Neural cell (in vitro differentiated cells): ENCODE results near the gene TRPM2. TPM values are rescaled to one million over a fixed set of nuclear protein-coding genes. Genes with fewer than 3 reads are reported as not detected.

Source experiments
- H2AFZ ChIP-seq: fragments of 200-600, 300-800 bp; sonication (generic), shearing (Covaris generic); 2 replicates; pipeline ENCODE4 v1.6.0; 2014; ENCODE audit warnings: low read depth, mild to moderate bottlenecking, antibody characterized with exemption, low read length, moderate library complexity
- H3F3A ChIP-seq: fragments of 200-600 bp; shearing (Covaris generic); 2 replicates; pipeline ENCODE4 v1.6.1; 2016; ENCODE audit warnings: mild to moderate bottlenecking, moderate library complexity, mixed read lengths, antibody characterized with exemption, low read length; ENCODE audit not compliant: insufficient read depth, poor library complexity, severe bottlenecking
- H3K27ac ChIP-seq: fragments of 200-600, 300-800 bp; sonication (generic), shearing (Covaris generic); 2 replicates; pipeline ENCODE4 v1.5.1; 2014; ENCODE audit warnings: mild to moderate bottlenecking, low read length, moderate library complexity
- H3K27me3 ChIP-seq: fragments of 300-800, 200-600 bp; sonication (generic), shearing (Covaris generic); 2 replicates; pipeline ENCODE4 v1.6.0; 2014; ENCODE audit warnings: mild to moderate bottlenecking, low read depth, low read length, moderate library complexity; ENCODE audit not compliant: insufficient read depth
- H3K36me3 ChIP-seq: fragments of 300-800, 200-600 bp; sonication (generic), shearing (Covaris generic); 2 replicates; pipeline ENCODE4 v1.5.1; 2014; ENCODE audit warnings: mild to moderate bottlenecking, antibody characterized with exemption, low read length, moderate library complexity; ENCODE audit not compliant: insufficient read depth
- H3K4me2 ChIP-seq: fragments of 300-800, 200-600 bp; sonication (generic), shearing (Covaris generic); 2 replicates; pipeline ENCODE4 v1.6.0; 2014; ENCODE audit warnings: mild to moderate bottlenecking, low read length
- H3K4me3 ChIP-seq: fragments of 300-800, 200-600 bp; sonication (generic), shearing (Covaris generic); 2 replicates; pipeline ENCODE4 v1.5.1; 2014; ENCODE audit warnings: mild to moderate bottlenecking, low read length, moderate library complexity
- H3K79me2 ChIP-seq: fragments of 200-600 bp; shearing (Covaris generic); replicated peaks from 2 replicates; pipeline ENCODE4 v1.6.0; 2014; ENCODE audit warnings: mild to moderate bottlenecking, low read length, moderate library complexity; ENCODE audit not compliant: insufficient read depth
- H3K9ac ChIP-seq: fragments of 300-800, 200-600 bp; sonication (generic), shearing (Covaris generic); 2 replicates; pipeline ENCODE4 v1.6.1; 2016; ENCODE audit warnings: mild to moderate bottlenecking, low read length, mixed read lengths
- H3K9me2 ChIP-seq: fragments of 200-600 bp; shearing (Covaris generic); 2 replicates; pipeline ENCODE4 v1.6.1; 2016; ENCODE audit warnings: mild to moderate bottlenecking, low read length, mixed read lengths; ENCODE audit not compliant: insufficient read depth
- H3K9me3 ChIP-seq: fragments of 200-600, 300-800 bp; sonication (generic), shearing (Covaris generic); 2 replicates; pipeline ENCODE4 v1.6.1; 2016; ENCODE audit warnings: mild to moderate bottlenecking, mixed run types, low read length, moderate library complexity, mixed read lengths
- H4K20me1 ChIP-seq: fragments of 200-600 bp; shearing (Covaris generic); 2 replicates; pipeline ENCODE4 v1.6.1; 2016; ENCODE audit warnings: mild to moderate bottlenecking, mixed run types; ENCODE audit not compliant: insufficient read depth
- EP300 ChIP-seq: fragments of 450-650 bp; conservative IDR thresholded peaks from 2 replicates; pipeline ENCODE4 v1.6.1; 2014; ENCODE audit warnings: antibody characterized with exemption, mild to moderate bottlenecking, moderate library complexity; ENCODE audit not compliant: poor library complexity, severe bottlenecking
- EZH2 ChIP-seq: fragments of 200-600, 300-800 bp; shearing (Covaris generic), sonication (generic); IDR thresholded peaks from 2 replicates; pipeline ENCODE4 v1.6.1; 2014; ENCODE audit warnings: antibody characterized with exemption, low read length, borderline replicate concordance, mild to moderate bottlenecking; ENCODE audit not compliant: insufficient read depth, poor library complexity, severe bottlenecking
- MXI1 ChIP-seq: fragments of 450-650 bp; conservative IDR thresholded peaks from 2 replicates; pipeline ENCODE4 v1.6.1; 2014; ENCODE audit warnings: antibody characterized with exemption, mild to moderate bottlenecking; ENCODE audit not compliant: poor library complexity, severe bottlenecking
- POLR2AphosphoS5 ChIP-seq: IDR thresholded peaks from 2 replicates; pipeline ENCODE4 v1.6.1; 2012
- RAD21 ChIP-seq: fragments of 450-650 bp; conservative IDR thresholded peaks from 2 replicates; pipeline ENCODE4 v1.6.1; 2014; ENCODE audit warnings: antibody characterized with exemption, mild to moderate bottlenecking, moderate library complexity
- SMC3 ChIP-seq: fragments of 450-650 bp; conservative IDR thresholded peaks from 2 replicates; pipeline ENCODE4 v1.6.1; 2014; ENCODE audit warnings: antibody characterized with exemption, mild to moderate bottlenecking, moderate library complexity; ENCODE audit not compliant: poor library complexity
- TAF1 ChIP-seq: IDR thresholded peaks from 2 replicates; pipeline ENCODE4 v1.6.1; 2012; ENCODE audit warnings: low read depth
- polyA plus RNA-seq: library from polyadenylated mRNA; depleted of rRNA; stranded (reverse); fragments of >200 nt; gene quantifications from 2 replicates; pipeline ENCODE4 v1.2.3, GENCODE V29; 2014
- TF ChIP-seq, protein P1 (sequence below): fragments of 450-650 bp; IDR thresholded peaks from 2 replicates; pipeline ENCODE4 v1.5.1; 2014; ENCODE audit warnings: antibody characterized with exemption, mild to moderate bottlenecking, moderate library complexity; ENCODE audit not compliant: poor library complexity, severe bottlenecking
- TF ChIP-seq, protein P2 (sequence below): IDR thresholded peaks from 2 replicates; pipeline ENCODE4 v1.6.1; 2012; ENCODE audit warnings: borderline replicate concordance

The TRPM2 gene
- polyA plus RNA-seq, 1 donor from 2014 or later = 0.14 TPM

DNA sequence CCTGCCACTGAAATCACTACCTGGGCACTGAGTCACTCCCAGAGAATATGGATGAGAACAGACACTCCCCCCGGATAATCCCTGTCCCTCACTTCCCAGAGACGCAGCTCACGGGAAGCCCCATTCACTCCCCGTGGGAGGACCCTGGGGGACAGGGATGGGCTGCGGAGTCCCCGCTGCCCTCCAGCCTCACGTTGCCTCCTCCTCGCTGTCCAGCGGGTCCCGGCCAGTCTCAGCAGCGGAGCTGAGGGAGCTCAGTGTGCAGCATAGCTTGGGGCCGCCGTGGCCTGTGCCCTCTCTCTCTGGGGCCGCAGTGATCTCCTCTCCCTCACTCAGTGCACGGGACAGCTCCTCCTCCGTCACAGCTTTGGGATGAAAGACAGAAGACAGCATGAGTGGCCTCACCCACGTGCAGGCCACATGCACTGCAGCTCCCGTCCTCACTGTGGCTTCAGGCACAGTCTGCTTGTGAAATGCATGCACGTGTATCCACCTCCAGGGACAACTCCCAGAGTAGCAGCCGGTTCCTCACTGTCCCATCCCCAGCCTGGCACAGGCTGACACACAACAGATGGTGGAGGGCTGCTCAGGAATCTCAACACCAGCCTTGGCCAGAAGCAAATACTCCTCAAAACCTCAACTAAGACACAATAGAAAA is 21.6 kb upstream of the TRPM2 start:
- Histone ChIP-seq H3K9me2 (no peaks in the 10 kb centered on the region), H3K36me3 (no peaks in the 10 kb centered on the region), H3K79me2 (no peaks in the 10 kb centered on the region), H3F3A (no peaks in the 10 kb centered on the region), H3K27me3 (no peaks in the 10 kb centered on the region), H3K4me3 (no peak overlapping the region), H4K20me1 (no peaks in the 10 kb centered on the region), H3K27ac (no peak overlapping the region), H3K4me2 (no peak overlapping the region), H2AFZ (no peak overlapping the region), H3K9me3 (no peaks in the 10 kb centered on the region), H3K9ac (no peak overlapping the region)
- TF ChIP-seq TAF1 (no peak), EZH2 (no peak), MXI1 (no peak), SMC3 (no peak), RAD21 (no peak), POLR2AphosphoS5 (no peak), EP300 (no peak)
- TF ChIP-seq, protein P1, sequence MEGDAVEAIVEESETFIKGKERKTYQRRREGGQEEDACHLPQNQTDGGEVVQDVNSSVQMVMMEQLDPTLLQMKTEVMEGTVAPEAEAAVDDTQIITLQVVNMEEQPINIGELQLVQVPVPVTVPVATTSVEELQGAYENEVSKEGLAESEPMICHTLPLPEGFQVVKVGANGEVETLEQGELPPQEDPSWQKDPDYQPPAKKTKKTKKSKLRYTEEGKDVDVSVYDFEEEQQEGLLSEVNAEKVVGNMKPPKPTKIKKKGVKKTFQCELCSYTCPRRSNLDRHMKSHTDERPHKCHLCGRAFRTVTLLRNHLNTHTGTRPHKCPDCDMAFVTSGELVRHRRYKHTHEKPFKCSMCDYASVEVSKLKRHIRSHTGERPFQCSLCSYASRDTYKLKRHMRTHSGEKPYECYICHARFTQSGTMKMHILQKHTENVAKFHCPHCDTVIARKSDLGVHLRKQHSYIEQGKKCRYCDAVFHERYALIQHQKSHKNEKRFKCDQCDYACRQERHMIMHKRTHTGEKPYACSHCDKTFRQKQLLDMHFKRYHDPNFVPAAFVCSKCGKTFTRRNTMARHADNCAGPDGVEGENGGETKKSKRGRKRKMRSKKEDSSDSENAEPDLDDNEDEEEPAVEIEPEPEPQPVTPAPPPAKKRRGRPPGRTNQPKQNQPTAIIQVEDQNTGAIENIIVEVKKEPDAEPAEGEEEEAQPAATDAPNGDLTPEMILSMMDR = no peak
- TF ChIP-seq, protein P2, sequence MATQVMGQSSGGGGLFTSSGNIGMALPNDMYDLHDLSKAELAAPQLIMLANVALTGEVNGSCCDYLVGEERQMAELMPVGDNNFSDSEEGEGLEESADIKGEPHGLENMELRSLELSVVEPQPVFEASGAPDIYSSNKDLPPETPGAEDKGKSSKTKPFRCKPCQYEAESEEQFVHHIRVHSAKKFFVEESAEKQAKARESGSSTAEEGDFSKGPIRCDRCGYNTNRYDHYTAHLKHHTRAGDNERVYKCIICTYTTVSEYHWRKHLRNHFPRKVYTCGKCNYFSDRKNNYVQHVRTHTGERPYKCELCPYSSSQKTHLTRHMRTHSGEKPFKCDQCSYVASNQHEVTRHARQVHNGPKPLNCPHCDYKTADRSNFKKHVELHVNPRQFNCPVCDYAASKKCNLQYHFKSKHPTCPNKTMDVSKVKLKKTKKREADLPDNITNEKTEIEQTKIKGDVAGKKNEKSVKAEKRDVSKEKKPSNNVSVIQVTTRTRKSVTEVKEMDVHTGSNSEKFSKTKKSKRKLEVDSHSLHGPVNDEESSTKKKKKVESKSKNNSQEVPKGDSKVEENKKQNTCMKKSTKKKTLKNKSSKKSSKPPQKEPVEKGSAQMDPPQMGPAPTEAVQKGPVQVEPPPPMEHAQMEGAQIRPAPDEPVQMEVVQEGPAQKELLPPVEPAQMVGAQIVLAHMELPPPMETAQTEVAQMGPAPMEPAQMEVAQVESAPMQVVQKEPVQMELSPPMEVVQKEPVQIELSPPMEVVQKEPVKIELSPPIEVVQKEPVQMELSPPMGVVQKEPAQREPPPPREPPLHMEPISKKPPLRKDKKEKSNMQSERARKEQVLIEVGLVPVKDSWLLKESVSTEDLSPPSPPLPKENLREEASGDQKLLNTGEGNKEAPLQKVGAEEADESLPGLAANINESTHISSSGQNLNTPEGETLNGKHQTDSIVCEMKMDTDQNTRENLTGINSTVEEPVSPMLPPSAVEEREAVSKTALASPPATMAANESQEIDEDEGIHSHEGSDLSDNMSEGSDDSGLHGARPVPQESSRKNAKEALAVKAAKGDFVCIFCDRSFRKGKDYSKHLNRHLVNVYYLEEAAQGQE = no peak

DNA sequence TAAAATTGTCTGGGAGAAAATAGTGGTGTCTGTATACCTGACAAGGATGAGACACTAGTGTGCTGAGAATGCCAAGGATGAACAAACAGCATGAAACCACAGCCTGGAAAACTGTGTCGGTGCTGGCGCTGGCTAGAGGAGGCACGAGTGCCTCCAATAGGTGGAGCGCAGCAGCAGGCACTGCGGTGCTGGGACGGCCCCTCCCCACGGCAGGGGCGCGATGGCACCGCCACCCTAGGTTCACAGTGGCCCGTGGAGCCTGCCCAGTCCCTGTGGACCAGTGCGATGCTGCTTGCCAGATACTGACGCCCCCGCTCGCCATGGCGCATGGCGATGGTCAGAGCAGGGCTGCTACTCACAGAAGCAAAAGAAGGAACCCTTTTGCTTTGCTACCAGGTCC is 21.0 kb upstream of the TRPM2 start:
- no peaks in the 10 kb centered on the region for H3K27me3 ChIP-seq
- no peak overlapping the region for H3K9ac ChIP-seq
- H3F3A ChIP-seq = no peaks in the 10 kb centered on the region
- H4K20me1 ChIP-seq = no peaks in the 10 kb centered on the region
- no peaks in the 10 kb centered on the region for H3K79me2 ChIP-seq
- no peak overlapping the region for H3K4me3 ChIP-seq
- H3K4me2 ChIP-seq = no peak overlapping the region
- no peak overlapping the region for H3K27ac ChIP-seq
- TF ChIP-seq RAD21 (no peak), TAF1 (no peak), MXI1 (no peak), SMC3 (no peak), EP300 (no peak), EZH2 (no peak), POLR2AphosphoS5 (no peak)
- TF ChIP-seq, protein P2 = no peak
- TF ChIP-seq, protein P1 = no peak
- no peaks in the 10 kb centered on the region for H3K9me3 ChIP-seq
- no peak overlapping the region for H2AFZ ChIP-seq
- H3K9me2 ChIP-seq = no peaks in the 10 kb centered on the region
- H3K36me3 ChIP-seq = no peaks in the 10 kb centered on the region
